H1 (cell line): ENCODE data around the gene MRM3. TPM values are rescaled to one million over a fixed set of nuclear protein-coding genes. Genes with fewer than 3 reads are reported as not detected.

Experiments
- CTCF ChIA-PET: fragments of 300-600 bp; sonication (Branson Sonifier 250); formaldehyde crosslinking; loops from one replicate; lab custom pipeline; 2021; ENCODE audit not compliant: partially characterized antibody; lab: Charles Lee
- POLR2A ChIA-PET: fragments of 300-600 bp; sonication (Branson Sonifier 250); formaldehyde crosslinking; loops from one replicate; lab custom pipeline; 2021; ENCODE audit warnings: inconsistent platforms; ENCODE audit not compliant: partially characterized antibody; lab: Charles Lee
- DNase-seq, 2 experiments: peaks; one replicate each; pipeline versions ENCODE4 v3.0.0 to v3.0.0-alpha.2; 2010 to 2022; ENCODE audit warnings: low spot score in 2 of 2, low read depth in 1 of 2, mixed read lengths in 1 of 2
- FAIRE-seq: peaks from 2 replicates; lab custom pipeline; 2011; peaks lifted over from hg19 to GRCh38; lab: Jason Lieb, UNC
- H2AFZ ChIP-seq: 2 replicates; pipeline ENCODE4 v1.8.1; 2012; ENCODE audit warnings: low read length, inconsistent platforms
- H2AK5ac ChIP-seq: 2 replicates; pipeline ENCODE4 v1.6.1; 2013; ENCODE audit warnings: low read depth, low read length
- H2BK120ac ChIP-seq: replicated peaks from 2 replicates; pipeline ENCODE3; 2013; ENCODE audit warnings: low read depth, low read length, inconsistent platforms
- H2BK12ac ChIP-seq: 2 replicates; pipeline ENCODE4 v1.6.1; 2013; ENCODE audit warnings: low read depth, low read length
- H2BK15ac ChIP-seq: 2 replicates; pipeline ENCODE4 v1.6.1; 2013; ENCODE audit warnings: low read length
- H2BK20ac ChIP-seq: 2 replicates; pipeline ENCODE4 v1.6.1; 2013; ENCODE audit warnings: low read length
- H2BK5ac ChIP-seq: 2 replicates; pipeline ENCODE4 v1.6.1; 2013; ENCODE audit warnings: low read depth, low read length
- H3K14ac ChIP-seq: 2 replicates; pipeline ENCODE4 v1.6.1; 2013; ENCODE audit warnings: inconsistent platforms; ENCODE audit not compliant: insufficient read length
- H3K18ac ChIP-seq: 2 replicates; pipeline ENCODE4 v1.6.1; 2013; ENCODE audit warnings: low read length; ENCODE audit errors: extremely low read depth
- H3K23ac ChIP-seq: 2 replicates; pipeline ENCODE4 v1.6.1; 2013; ENCODE audit warnings: inconsistent platforms; ENCODE audit not compliant: insufficient read length
- H3K23me2 ChIP-seq: 2 replicates; pipeline ENCODE4 v1.6.1; 2013; ENCODE audit warnings: low read depth, low read length
- H3K27ac ChIP-seq: 2 replicates; pipeline ENCODE4 v1.6.1; 2011; ENCODE audit warnings: low read depth, low read length, inconsistent platforms
- H3K27me3 ChIP-seq, 4 experiments: replicated peaks in 1 of 4; 1 replicate in 1 of 4; 2 replicates in 3 of 4; pipeline versions ENCODE4 v1.6.1 to v1.8.1; 2011 to 2013; ENCODE audit warnings: low read length in 3 of 4, mild to moderate bottlenecking in 3 of 4, inconsistent platforms in 2 of 4, mixed read lengths in 2 of 4, moderate library complexity in 1 of 4; ENCODE audit not compliant: control insufficient read depth in 3 of 4, insufficient read depth in 3 of 4; ENCODE audit errors: extremely low read depth in 1 of 4
- H3K36me3 ChIP-seq, 4 experiments: 2 replicates each; pipeline versions ENCODE4 v1.6.1 to v1.8.1; 2011 to 2013; ENCODE audit warnings: mild to moderate bottlenecking in 4 of 4, low read length in 3 of 4, moderate library complexity in 2 of 4, control low read depth in 1 of 4, inconsistent platforms in 1 of 4; ENCODE audit not compliant: insufficient read depth in 4 of 4, control insufficient read depth in 2 of 4
- H3K4ac ChIP-seq: replicated peaks from 2 replicates; pipeline ENCODE3; 2013; ENCODE audit warnings: low read length, low read depth, mixed read lengths, inconsistent platforms; ENCODE audit not compliant: insufficient read length
- H3K4me1 ChIP-seq, 4 experiments: replicated peaks in 1 of 4; 1 replicate in 1 of 4; 2 replicates in 3 of 4; pipeline versions ENCODE4 v1.6.1 to v1.8.1; 2011 to 2013; ENCODE audit warnings: low read length in 3 of 4, inconsistent platforms in 2 of 4, mixed read lengths in 1 of 4; ENCODE audit not compliant: insufficient read depth in 4 of 4, control insufficient read depth in 3 of 4
- H3K4me2 ChIP-seq, 2 experiments: 2 replicates each; pipeline versions ENCODE4 v1.6.1 to v1.8.1; 2011 to 2013; ENCODE audit warnings: low read depth in 2 of 2, low read length in 2 of 2, control low read depth in 1 of 2, inconsistent platforms in 1 of 2, mild to moderate bottlenecking in 1 of 2; ENCODE audit not compliant: insufficient read depth in 1 of 2
- H3K4me3 ChIP-seq, 4 experiments: fragments of 200-600, 300-600 bp in 1 of 4; sonication (generic), shearing (Covaris generic), sonication (Bioruptor Twin) in 1 of 4; 2 replicates each; pipeline versions ENCODE4 v1.5.1 to v1.8.1; 2011 to 2016; ENCODE audit warnings: low read length in 4 of 4, low read depth in 3 of 4, control low read depth in 2 of 4, inconsistent platforms in 2 of 4, mild to moderate bottlenecking in 2 of 4, mixed read lengths in 1 of 4, moderate library complexity in 1 of 4; ENCODE audit not compliant: insufficient read depth in 2 of 4; ENCODE audit errors: extremely low read depth in 1 of 4
- H3K56ac ChIP-seq: replicated peaks from 2 replicates; pipeline ENCODE3; 2013; ENCODE audit warnings: low read depth, mild to moderate bottlenecking, mixed read lengths, low read length, inconsistent platforms; ENCODE audit not compliant: insufficient read length
- H3K79me1 ChIP-seq: 2 replicates; pipeline ENCODE4 v1.6.1; 2013; ENCODE audit warnings: low read depth, low read length, control low read depth
- H3K79me2 ChIP-seq, 2 experiments: 2 replicates each; pipeline versions ENCODE4 v1.6.1 to v1.8.1; 2012 to 2013; ENCODE audit warnings: low read length in 2 of 2, mild to moderate bottlenecking in 2 of 2, inconsistent platforms in 1 of 2; ENCODE audit not compliant: insufficient read depth in 2 of 2, control insufficient read depth in 1 of 2
- H3K9ac ChIP-seq, 4 experiments: replicated peaks in 1 of 4; 1 replicate in 1 of 4; 2 replicates in 3 of 4; pipeline versions ENCODE4 v1.6.1 to v1.8.1; 2011 to 2013; ENCODE audit warnings: low read depth in 3 of 4, low read length in 3 of 4, control low read depth in 2 of 4, mild to moderate bottlenecking in 2 of 4, moderate library complexity in 2 of 4, inconsistent platforms in 1 of 4; ENCODE audit errors: extremely low read depth in 1 of 4
- H3K9me3 ChIP-seq, 2 experiments: 2 replicates each; pipeline versions ENCODE4 v1.6.1 to v1.8.1; 2012 to 2013; ENCODE audit warnings: mild to moderate bottlenecking in 2 of 2, moderate library complexity in 2 of 2, control low read depth in 1 of 2, inconsistent platforms in 1 of 2, low read depth in 1 of 2, low read length in 1 of 2, mixed read lengths in 1 of 2; ENCODE audit not compliant: insufficient read depth in 2 of 2
- H4K20me1 ChIP-seq, 2 experiments: replicated peaks in 1 of 2; 2 replicates each; pipeline versions ENCODE3 to v1.8.1; 2011 to 2013; ENCODE audit warnings: inconsistent platforms in 2 of 2, low read length in 2 of 2, mild to moderate bottlenecking in 1 of 2; ENCODE audit not compliant: insufficient read depth in 2 of 2, control insufficient read depth in 1 of 2
- H4K5ac ChIP-seq: 2 replicates; pipeline ENCODE4 v1.6.1; 2013; ENCODE audit warnings: low read length, low read depth, mixed read lengths, inconsistent platforms; ENCODE audit not compliant: insufficient read length
- H4K8ac ChIP-seq: 2 replicates; pipeline ENCODE4 v1.8.0; 2013; ENCODE audit warnings: mild to moderate bottlenecking, moderate library complexity, low read length, inconsistent platforms; ENCODE audit not compliant: insufficient read depth; ENCODE audit errors: extremely low read depth
- H4K91ac ChIP-seq: replicated peaks from 2 replicates; pipeline ENCODE3; 2013; ENCODE audit warnings: low read length, mixed read lengths, inconsistent platforms; ENCODE audit not compliant: insufficient read length
- CBX8 ChIP-seq: fragments of 300-800, 300-1000 bp; sonication (generic); IDR thresholded peaks from 2 replicates; pipeline ENCODE4 v1.7.1; 2016; ENCODE audit warnings: low read depth, low read length, borderline replicate concordance
- CHD2 ChIP-seq: IDR thresholded peaks from 2 replicates; pipeline ENCODE4 v1.6.1; 2012; ENCODE audit warnings: low read length, improper control_type of control experiment
- CREB1 ChIP-seq: IDR thresholded peaks from 2 replicates; pipeline ENCODE4 v1.6.1; 2012; ENCODE audit warnings: inconsistent platforms
- E2F6 ChIP-seq: IDR thresholded peaks from 2 replicates; pipeline ENCODE4 v1.6.1; 2012; ENCODE audit warnings: inconsistent platforms
- JUN ChIP-seq: IDR thresholded peaks from 2 replicates; pipeline ENCODE4 v1.6.1; 2011; ENCODE audit warnings: low read depth, mild to moderate bottlenecking, improper control_type of control experiment, low read length
- JUND ChIP-seq: IDR thresholded peaks from 2 replicates; pipeline ENCODE4 v1.6.1; 2011; ENCODE audit warnings: mild to moderate bottlenecking, improper control_type of control experiment, low read length
- MAFK ChIP-seq: IDR thresholded peaks from 2 replicates; pipeline ENCODE4 v1.6.1; 2012; ENCODE audit warnings: low read depth, mild to moderate bottlenecking, improper control_type of control experiment, low read length
- SIN3A ChIP-seq, 2 experiments: IDR thresholded peaks in 1 of 2; conservative IDR thresholded peaks in 1 of 2; 2 replicates each; pipeline ENCODE4 v1.6.1; 2011 to 2012; ENCODE audit warnings: low read length in 2 of 2, improper control_type of control experiment in 1 of 2, low read depth in 1 of 2, mild to moderate bottlenecking in 1 of 2
- SIRT6 ChIP-seq: IDR thresholded peaks from one replicate; pipeline ENCODE4 v1.7.1; 2012; ENCODE audit warnings: low read length, inconsistent platforms
- USF2 ChIP-seq: IDR thresholded peaks from 2 replicates; pipeline ENCODE4 v1.6.1; 2011; ENCODE audit warnings: low read length, improper control_type of control experiment
- WGBS, 2 experiments: shearing (Covaris generic) in 1 of 2; methylation state at CpG; one replicate each; pipeline versions ENCODE4 v1.1.6 to v1.1.7; 2013 to 2015; ENCODE audit warnings: low lambda C conversion rate in 2 of 2, mixed read lengths in 2 of 2, inconsistent platforms in 1 of 2, low coverage in 1 of 2, missing lambda C conversion rate in 1 of 2; ENCODE audit not compliant: insufficient replicate concordance in 2 of 2, insufficient coverage in 1 of 2, insufficient read length in 1 of 2; ENCODE audit errors: extremely low coverage in 1 of 2, missing lambda C conversion rate in 1 of 2; 5-methylcytosine and 5-hydroxymethylcytosine counted together
- polyA plus RNA-seq, 7 experiments: library from polyadenylated mRNA; depleted of rRNA in 3 of 7; stranded (reverse) in 5 of 7; unstranded in 2 of 7; fragments of >200 nt in 5 of 7; fragments of 200-250 nt in 2 of 7; gene quantifications; 1 replicate in 5 of 7; 2 replicates in 1 of 7; 4 replicates in 1 of 7; pipeline versions ENCODE4 v1.2.1 to v1.2.3, GENCODE V29; 2011 to 2013; ENCODE audit warnings: missing spikeins in 2 of 7, mixed read lengths in 2 of 7
- total RNA-seq: library from RNA; stranded (reverse); fragmentation: NEBNext Ultra II Directional; extraction: Animal tissue kit (Norgen Biotek cat#: 25700); gene quantifications from 2 replicates; pipeline ENCODE4 v1.2.1, GENCODE V29; 2021

MRM3 gene
- total and polyA plus RNA-seq, 2 of the 8 experiments (the other 6 are each of a cell fraction or from before 2014, with no cell fraction given): 10.1 to 20.8 TPM

GRCh38 chr17:802901-803881 lies 21.0 kb downstream of the MRM3 start:
- Histone ChIP-seq H2BK20ac (no peak overlapping the region), H3K4ac (no peak overlapping the region), H2BK120ac (no peak overlapping the region), H4K8ac (peak overlapping the region; percentile 1; the same call in 1 of the 2 replicates), H3K9ac (no peak overlapping the region), H3K56ac (no peak overlapping the region), H2AK5ac (no peak overlapping the region), H3K4me1 (peaks cover 0 to 5% (median 4%) of the 10 kb centered on the region in 4 experiments; a peak in 3 of 7 replicates), H3K79me1 (no peaks in the 10 kb centered on the region; the same call in 1 of the 2 replicates), H2BK12ac (no peak overlapping the region), H2AFZ (no peak overlapping the region), H3K4me3 (no peak overlapping the region), H3K79me2 (no peaks in the 10 kb centered on the region), H3K23ac (no peak overlapping the region), H3K23me2 (no peaks in the 10 kb centered on the region), H3K27me3 (no peaks in the 10 kb centered on the region), H2BK5ac (no peak overlapping the region), H4K20me1 (peaks cover 3 to 4% of the 10 kb centered on the region in 2 experiments), H4K91ac (no peak overlapping the region), H3K4me2 (no peak overlapping the region), H4K5ac (no peak overlapping the region), H3K18ac (no peak overlapping the region), H3K9me3 (no peaks in the 10 kb centered on the region), H3K27ac (no peak overlapping the region), H2BK15ac (no peak overlapping the region), H3K14ac (no peak overlapping the region), H3K36me3 (peaks cover 0 to 6% (median 0%) of the 10 kb centered on the region in 4 experiments; a peak in 2 of 8 replicates)
- WGBS, 2 experiments: 93% methylated on average over 34 of the region's 37 CpGs; no CpG with 5 or more reads in 1 of the 2 experiments
- no peak for FAIRE-seq
- DNase-seq: no peak
- CTCF ChIA-PET: interaction anchor here (0.7 to 2.3 kb wide), 8 partner anchors 7 to 245 kb away, joined by 3 to 8 read pairs (median 4); no protein-coding TSS in a partner anchor
- POLR2A ChIA-PET: interaction anchor here (0.6 to 1.6 kb wide), 4 partner anchors 8 to 129 kb away, joined by 3 to 5 read pairs (median 4); no protein-coding TSS in a partner anchor
- TF ChIP-seq MAFK (no peak), CBX8 (no peak), JUND (no peak), E2F6 (no peak), SIRT6 (no peak), CREB1 (no peak), CHD2 (no peak), JUN (no peak), SIN3A (conservative IDR thresholded peaks at IDR 0.05 in 1 of 2, IDR thresholded peaks at IDR 0.05 in 1 of 2; ENCODE audit: low read depth in 1 of 2, low read length in 2 of 2) (no peak), USF2 (no peak)
